Common myeloid progenitor, CD34-positive (primary cell): ENCODE data around the gene HYAL1.
"Not testable (repeated sequence)": the region's sequence is repeated elsewhere in the genome, so short reads cannot be mapped to it uniquely, and the experiment has no call there.

Experiments used
- CTCF ChIA-PET: fragments of 350-600 bp; sonication (Branson Sonifier 250); formaldehyde crosslinking; loops from one replicate; lab custom pipeline; 2021; ENCODE audit warnings: antibody characterized with exemption; lab: Charles Lee
- POLR2A ChIA-PET: fragments of 350-600 bp; sonication (Branson Sonifier 250); formaldehyde crosslinking; loops from one replicate; lab custom pipeline; 2021; ENCODE audit warnings: antibody characterized with exemption; lab: Charles Lee
- DNase-seq, 3 donors: peaks; one replicate each; pipeline versions ENCODE4 v3.0.0 to v3.0.0-alpha.2; 2013
- H3K27ac ChIP-seq, 2 experiments: 1 replicate in 1 of 2; 2 replicates in 1 of 2; pipeline ENCODE4 v1.7.0; 2013; ENCODE audit warnings: inconsistent platforms in 2 of 2, low read length in 2 of 2, mild to moderate bottlenecking in 2 of 2, low read depth in 1 of 2, moderate library complexity in 1 of 2; ENCODE audit not compliant: severe bottlenecking in 2 of 2, insufficient read depth in 1 of 2, poor library complexity in 1 of 2
- H3K27me3 ChIP-seq, 5 experiments: replicated peaks in 2 of 5; 1 replicate in 3 of 5; 2 replicates in 2 of 5; pipeline versions ENCODE4 v1.6.1 to v1.7.0; 2013; ENCODE audit warnings: low read length in 4 of 5, mild to moderate bottlenecking in 2 of 5, moderate library complexity in 2 of 5, inconsistent platforms in 1 of 5; ENCODE audit not compliant: insufficient read depth in 5 of 5, control insufficient read depth in 4 of 5
- H3K36me3 ChIP-seq, 4 experiments: 1 replicate in 2 of 4; 2 replicates in 2 of 4; pipeline versions ENCODE4 v1.6.1 to v1.7.0; 2013; ENCODE audit warnings: low read length in 3 of 4, control low read depth in 1 of 4, mild to moderate bottlenecking in 1 of 4; ENCODE audit not compliant: control insufficient read depth in 4 of 4, insufficient read depth in 4 of 4
- H3K4me1 ChIP-seq, 4 experiments: 1 replicate in 3 of 4; 2 replicates in 1 of 4; pipeline versions ENCODE4 v1.6.1 to v1.7.1; 2013; ENCODE audit warnings: low read length in 3 of 4, mild to moderate bottlenecking in 3 of 4, control low read depth in 1 of 4, inconsistent platforms in 1 of 4, moderate library complexity in 1 of 4; ENCODE audit not compliant: control insufficient read depth in 4 of 4, insufficient read depth in 4 of 4; ENCODE audit errors: control extremely low read depth in 1 of 4
- H3K4me3 ChIP-seq, 7 experiments: 1 replicate in 4 of 7; 2 replicates in 3 of 7; pipeline versions ENCODE4 v1.5.1 to v1.7.0; 2013; ENCODE audit warnings: mild to moderate bottlenecking in 7 of 7, low read length in 6 of 7, moderate library complexity in 6 of 7, inconsistent platforms in 2 of 7, low read depth in 2 of 7, control low read depth in 1 of 7; ENCODE audit not compliant: insufficient read depth in 4 of 7, control insufficient read depth in 1 of 7; ENCODE audit errors: extremely low read depth in 1 of 7
- H3K9me3 ChIP-seq, 5 experiments: 1 replicate in 4 of 5; 2 replicates in 1 of 5; pipeline versions ENCODE4 v1.6.1 to v1.7.1; 2013; ENCODE audit warnings: low read length in 4 of 5, mild to moderate bottlenecking in 2 of 5, inconsistent platforms in 1 of 5, low read depth in 1 of 5, moderate library complexity in 1 of 5; ENCODE audit not compliant: control insufficient read depth in 4 of 5, insufficient read depth in 2 of 5; ENCODE audit errors: control extremely low read depth in 1 of 5
- WGBS: methylation state at CpG from one replicate; pipeline ENCODE4 v1.1.5; 2013; ENCODE audit not compliant: insufficient coverage; 5-methylcytosine and 5-hydroxymethylcytosine counted together

HYAL1 gene

GRCh38 chr3:50262778-50263177 is 40.6 kb downstream of the HYAL1 start:
- Histone ChIP-seq H3K4me1 (peaks cover 0 to 16% (median 14%) of the 10 kb centered on the region in 4 experiments), H3K36me3 (peaks cover 3 to 23% (median 9%) of the 10 kb centered on the region in 4 experiments), H3K9me3 (no peaks in the 10 kb centered on the region), H3K27ac (no peak overlapping the region), H3K4me3 (no peak overlapping the region), H3K27me3 (peaks cover 0 to 27% (median 5%) of the 10 kb centered on the region in 5 experiments)
- ChIA-PET CTCF (interaction anchor here (69.0 to 72.5 kb wide), 2 partner anchors 13 to 31 kb away, joined by 1875 read pairs; partner anchors contain the start of genes GNAI2, LSMEM2, SEMA3B and SLC38A3), POLR2A (no interaction called here)
- no peak for DNase-seq
- 98% methylated on average over 7 of the region's 7 CpGs for WGBS

- DNase-seq, POLR2A ChIA-PET, H3K9me3 ChIP-seq, H3K4me3 ChIP-seq, H3K27ac ChIP-seq: not testable (repeated sequence)
- Histone ChIP-seq H3K36me3 (peaks cover 8 to 29% (median 15%) of the 10 kb centered on the region in 4 experiments), H3K4me1 (peaks cover 0 to 16% (median 14%) of the 10 kb centered on the region in 4 experiments), H3K27me3 (peaks cover 0 to 21% (median 5%) of the 10 kb centered on the region in 5 experiments)
- CTCF ChIA-PET = interaction anchor here (69.0 to 72.5 kb wide), 2 partner anchors 13 to 30 kb away, joined by 1875 read pairs; partner anchors contain the start of genes GNAI2, LSMEM2, SEMA3B and SLC38A3
- WGBS = 100% methylated on average over 3 of the region's 4 CpGs
Measured at GRCh38 chr3:50262200-50262599, 41.2 kb downstream of the HYAL1 start.

DNA sequence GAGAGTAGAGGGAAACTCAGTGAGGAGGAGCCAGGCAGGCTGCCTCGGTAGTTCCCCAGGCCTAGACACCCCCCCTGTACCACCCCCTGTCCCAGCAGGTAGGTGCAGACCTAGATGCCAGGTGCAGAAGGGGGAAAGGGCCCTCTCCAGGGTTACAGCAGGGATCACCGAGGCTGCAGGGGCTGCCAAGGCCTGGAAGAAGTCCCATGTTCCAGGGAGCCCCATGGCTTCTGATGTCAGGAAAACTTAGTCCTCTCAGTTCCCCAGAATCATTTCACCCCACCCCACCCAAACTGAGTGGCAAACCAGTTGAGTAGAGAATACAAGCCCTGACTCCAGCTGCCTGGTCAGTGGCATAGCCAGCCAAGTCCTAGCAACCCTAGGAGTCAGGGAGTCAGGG is 41.9 kb downstream of the HYAL1 start:
- peaks cover 0 to 16% (median 14%) of the 10 kb centered on the region in 4 experiments for H3K4me1 ChIP-seq
- no peak overlapping the region for H3K27ac ChIP-seq
- ChIA-PET CTCF (interaction anchor here (10.1 to 72.5 kb wide), 3 partner anchors 12 to 69 kb away, joined by 97 to 1875 read pairs (median 1875); partner anchors contain the start of genes GNAI2, GNAT1, LSMEM2 and SEMA3B), POLR2A (interaction anchor here (1.4 kb wide), 1 partner anchor 76 kb away, joined by 7 read pairs; no protein-coding TSS in a partner anchor)
- DNase-seq = no peak
- peaks cover 15 to 36% (median 21%) of the 10 kb centered on the region in 4 experiments for H3K36me3 ChIP-seq
- H3K4me3 ChIP-seq = no peak overlapping the region
- H3K9me3 ChIP-seq = no peaks in the 10 kb centered on the region
- no CpG with 5 or more reads among the region's 2 CpGs for WGBS
- peaks cover 0 to 14% (median 2%) of the 10 kb centered on the region in 5 experiments for H3K27me3 ChIP-seq

- Histone ChIP-seq H3K4me1 (peaks cover 0 to 16% (median 14%) of the 10 kb centered on the region in 4 experiments), H3K4me3 (peak overlapping the region in 3 of 7 experiments; percentile 63 to 76 (median 67)), H3K9me3 (no peaks in the 10 kb centered on the region), H3K27me3 (peaks cover 0 to 9% (median 0%) of the 10 kb centered on the region in 5 experiments), H3K36me3 (peaks cover 18 to 41% (median 26%) of the 10 kb centered on the region in 4 experiments), H3K27ac (no peak overlapping the region)
- 94% methylated on average over 5 of the region's 5 CpGs for WGBS
- ChIA-PET CTCF (interaction anchor here (1.2 to 72.5 kb wide), 4 partner anchors 11 to 114 kb away, joined by 3 to 1875 read pairs (median 986); partner anchors contain the start of genes GNAI2, GNAT1, LSMEM2 and SEMA3B), POLR2A (interaction anchor here (1.2 to 1.7 kb wide), 3 partner anchors 15 to 76 kb away, joined by 3 to 7 read pairs (median 6); no protein-coding TSS in a partner anchor)
- no peak for DNase-seq
Measured at GRCh38 chr3:50260942-50261441, 42.4 kb downstream of the HYAL1 start.

DNA sequence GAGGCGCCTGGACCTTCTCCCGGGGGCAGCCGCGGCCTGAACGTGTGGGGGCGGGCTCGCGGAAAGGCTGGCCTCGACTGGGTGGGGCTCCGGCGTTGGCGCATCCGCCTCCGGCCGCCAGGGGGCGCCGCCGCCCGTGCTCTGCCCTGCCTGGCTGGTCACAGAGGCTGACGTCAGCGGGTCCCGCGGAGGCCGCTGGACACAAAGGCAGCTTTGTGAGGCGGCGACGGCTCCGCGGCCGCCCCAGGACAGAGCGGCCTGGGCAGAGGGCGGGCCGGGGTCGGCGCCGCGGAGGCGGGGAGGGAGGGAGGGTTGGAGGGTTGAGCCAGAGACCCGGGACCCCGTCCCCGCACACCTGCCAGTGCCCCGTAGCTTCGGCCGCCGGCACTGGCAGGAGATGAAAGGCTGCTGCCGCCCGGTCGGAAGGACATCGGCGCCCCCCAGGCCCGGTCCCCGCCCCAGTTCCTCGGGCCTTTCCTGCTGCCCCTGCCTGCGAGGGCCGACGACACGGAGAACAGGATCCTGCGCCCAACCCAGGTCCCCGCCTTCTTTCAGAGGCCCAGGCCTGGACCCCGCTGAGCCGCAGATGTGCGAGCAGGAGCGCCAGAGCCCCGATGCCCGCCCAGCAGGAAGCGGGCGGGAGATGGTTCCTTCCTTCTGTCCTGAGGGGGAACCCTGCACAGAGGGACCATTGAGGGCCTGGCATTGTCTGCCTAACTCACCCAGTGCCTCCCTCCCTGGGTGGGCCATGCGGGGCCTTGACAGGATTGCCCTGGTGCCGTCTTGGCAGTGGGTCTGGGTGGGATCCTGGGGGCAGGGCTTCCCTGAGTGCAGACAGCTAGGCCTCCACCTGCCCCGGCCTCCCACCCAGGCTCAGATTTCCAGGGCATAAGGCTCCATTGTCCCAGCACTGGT is 43.1 kb downstream of the HYAL1 start:
- ChIA-PET POLR2A (interaction anchor here (0.7 to 1.7 kb wide), 5 partner anchors 14 to 447 kb away, joined by 3 to 7 read pairs (median 3); no protein-coding TSS in a partner anchor), CTCF (interaction anchor here (0.7 to 72.5 kb wide), 10 partner anchors 11 to 115 kb away, joined by 3 to 1875 read pairs (median 4); partner anchors contain the start of genes GNAI2, GNAT1, HYAL3 and LSMEM2)
- DNase-seq = peak; percentile 75 to 88 (median 87)
- Histone ChIP-seq H3K4me1 (peaks cover 0 to 16% (median 14%) of the 10 kb centered on the region in 4 experiments), H3K27ac (peak overlapping the region; percentile 50 to 75), H3K9me3 (no peaks in the 10 kb centered on the region), H3K27me3 (peaks cover 0 to 2% (median 0%) of the 10 kb centered on the region in 5 experiments), H3K4me3 (peak overlapping the region; percentile 32 to 76 (median 64)), H3K36me3 (peaks cover 18 to 44% (median 28%) of the 10 kb centered on the region in 4 experiments)
- WGBS = under 1% methylated on average over 49 of the region's 70 CpGs

- Histone ChIP-seq H3K27ac (peak overlapping the region in 1 of 2 experiments; percentile 75), H3K4me1 (peaks cover 0 to 20% (median 17%) of the 10 kb centered on the region in 4 experiments), H3K4me3 (peak overlapping the region in 3 of 7 experiments; percentile 63 to 76 (median 64)), H3K27me3 (no peaks in the 10 kb centered on the region), H3K9me3 (no peaks in the 10 kb centered on the region), H3K36me3 (peaks cover 19 to 52% (median 32%) of the 10 kb centered on the region in 4 experiments)
- 69% methylated on average over 17 of the region's 18 CpGs for WGBS
- CTCF ChIA-PET = interaction anchor here (0.8 to 72.5 kb wide), 10 partner anchors 10 to 90 kb away, joined by 3 to 1875 read pairs (median 4); partner anchors contain the start of genes GNAI2, GNAT1, HYAL2 and LSMEM2
- POLR2A ChIA-PET = interaction anchor here (0.7 to 1.7 kb wide), 3 partner anchors 13 to 446 kb away, joined by 3 to 6 read pairs (median 3); no protein-coding TSS in a partner anchor
- no peak for DNase-seq
Measured at GRCh38 chr3:50259432-50260026, 43.8 kb downstream of the HYAL1 start.
